Thymus (tissue), 11 donors: Measurements from ENCODE around the gene IP6K2. TPM values are rescaled to one million over a fixed set of nuclear protein-coding genes. Genes with fewer than 3 reads are reported as not detected.

Experiments
- DNase-seq, 9 donors: peaks; one replicate each; pipeline ENCODE4 v3.0.0-alpha.2; 2013; ENCODE audit warnings: low spot score in 9 of 9, low read depth in 6 of 9, missing footprints in 1 of 9
- H3K27ac ChIP-seq, 2 donors: one replicate each; pipeline ENCODE4 v1.5.1; 2013; ENCODE audit warnings: control low read depth in 1 of 2, low read depth in 1 of 2, low read length in 1 of 2, mild to moderate bottlenecking in 1 of 2, moderate library complexity in 1 of 2
- H3K27me3 ChIP-seq, 2 donors: one replicate each; pipeline ENCODE4 v1.5.1; 2013; ENCODE audit warnings: low read length in 1 of 2; ENCODE audit not compliant: control insufficient read depth in 2 of 2, insufficient read depth in 1 of 2
- H3K36me3 ChIP-seq, 2 donors: one replicate each; pipeline ENCODE4 v1.5.1; 2013; ENCODE audit warnings: low read length in 1 of 2, mild to moderate bottlenecking in 1 of 2, moderate library complexity in 1 of 2; ENCODE audit not compliant: control insufficient read depth in 2 of 2, insufficient read depth in 2 of 2
- H3K4me1 ChIP-seq, 2 donors: one replicate each; pipeline ENCODE4 v1.5.1; 2013; ENCODE audit warnings: low read length in 2 of 2; ENCODE audit not compliant: control insufficient read depth in 2 of 2, insufficient read depth in 2 of 2
- H3K4me3 ChIP-seq, 2 donors: one replicate each; pipeline ENCODE4 v1.5.1; 2013; ENCODE audit warnings: low read length in 2 of 2, control low read depth in 1 of 2, mild to moderate bottlenecking in 1 of 2
- H3K9me3 ChIP-seq, 2 donors: one replicate each; pipeline ENCODE4 v1.5.1; 2013; ENCODE audit warnings: low read length in 1 of 2, mild to moderate bottlenecking in 1 of 2; ENCODE audit not compliant: control insufficient read depth in 2 of 2, insufficient read depth in 1 of 2
- WGBS: extraction: QIAGEN DNeasy Blood & Tissue Kit; methylation state at CpG from one replicate; pipeline ENCODE4 v1.1.7; 2013; 5-methylcytosine and 5-hydroxymethylcytosine counted together
- polyA plus RNA-seq: library from polyadenylated mRNA; stranded (reverse); fragments of 200-250 nt; gene quantifications from one replicate; pipeline ENCODE4 v1.2.3, GENCODE V29; 2013
- total RNA-seq: library from RNA; stranded (reverse); fragments of 120-200 nt; gene quantifications from one replicate; pipeline ENCODE4 v1.2.4, GENCODE V29; 2013
- donor health status: healthy.

Gene IP6K2
- total and polyA plus RNA-seq, 2 donors: 98.4 to 134 TPM

GRCh38 chr3:48664929-48665328, 52.1 kb downstream of the IP6K2 start:
- no peak overlapping the region for H3K4me3 ChIP-seq
- H3K4me1 ChIP-seq: peaks cover 14 to 30% of the 10 kb centered on the region in 2 donors
- H3K27ac ChIP-seq: no peak overlapping the region
- H3K36me3 ChIP-seq: no peaks in the 10 kb centered on the region
- H3K9me3 ChIP-seq: peaks cover 7 to 19% of the 10 kb centered on the region in 2 donors
- H3K27me3 ChIP-seq: peaks cover 30 to 48% of the 10 kb centered on the region in 2 donors
- no peak for DNase-seq
- WGBS: 99% methylated on average over 4 of the region's 4 CpGs

DNA sequence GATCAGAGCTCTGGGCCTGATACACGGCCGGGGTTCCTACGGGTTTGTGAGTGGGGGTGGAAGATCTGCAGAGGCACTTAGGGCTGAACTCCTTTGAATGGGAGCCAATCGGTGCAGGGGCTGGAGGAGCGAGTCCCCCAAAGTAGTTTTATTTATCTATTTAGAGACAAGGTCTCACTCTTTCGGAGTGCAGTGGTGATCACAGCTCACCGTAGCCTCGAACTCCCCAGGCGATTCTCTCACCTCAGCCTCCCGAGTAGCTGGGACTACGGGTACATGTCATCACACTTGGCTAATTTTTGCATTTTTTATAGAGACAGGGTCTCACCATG, 52.7 kb downstream of the IP6K2 start:
- no peaks in the 10 kb centered on the region for H3K36me3 ChIP-seq
- peaks cover 30 to 54% of the 10 kb centered on the region in 2 donors for H3K27me3 ChIP-seq
- no peak overlapping the region for H3K27ac ChIP-seq
- WGBS: 70% methylated on average over 11 of the region's 11 CpGs
- no peak for DNase-seq
- peaks cover 7 to 19% of the 10 kb centered on the region in 2 donors for H3K9me3 ChIP-seq
- peaks cover 14 to 30% of the 10 kb centered on the region in 2 donors for H3K4me1 ChIP-seq
- H3K4me3 ChIP-seq: no peak overlapping the region

- Histone ChIP-seq H3K36me3 (no peaks in the 10 kb centered on the region), H3K27ac (peak overlapping the region in 1 of 2 donors; percentile 24), H3K9me3 (peaks cover 7 to 19% of the 10 kb centered on the region in 2 donors), H3K4me1 (peaks cover 14 to 30% of the 10 kb centered on the region in 2 donors), H3K27me3 (peaks cover 32 to 60% of the 10 kb centered on the region in 2 donors), H3K4me3 (peak overlapping the region; percentile 36 to 41)
- peak in 8 of 9 donors; percentile 55 to 89 (median 73) for DNase-seq
- WGBS: 3% methylated on average over 66 of the region's 66 CpGs
These were observed 53.3 kb downstream of the IP6K2 start for GRCh38 chr3:48663489-48664312.

- peaks cover 32 to 68% of the 10 kb centered on the region in 2 donors for H3K27me3 ChIP-seq
- WGBS: 3% methylated on average over 52 of the region's 52 CpGs
- peak within 1 kb of the TSS; percentile 18 to 24 for H3K27ac ChIP-seq
- peaks cover 7 to 19% of the 10 kb centered on the region in 2 donors for H3K9me3 ChIP-seq
- no peaks in the 10 kb centered on the region for H3K36me3 ChIP-seq
- H3K4me3 ChIP-seq: peak within 1 kb of the TSS; percentile 36 to 41
- peak in 3 of 9 donors; percentile 7 to 54 (median 23) for DNase-seq
- H3K4me1 ChIP-seq: peaks cover 14 to 30% of the 10 kb centered on the region in 2 donors
These were observed 54.1 kb downstream of the IP6K2 start, which contains the start of gene CELSR3 for GRCh38 chr3:48662753-48663488. CELSR3 (minus strand) TSS chr3:48662886; CDS start chr3:48662634, 252 bp downstream.

DNA sequence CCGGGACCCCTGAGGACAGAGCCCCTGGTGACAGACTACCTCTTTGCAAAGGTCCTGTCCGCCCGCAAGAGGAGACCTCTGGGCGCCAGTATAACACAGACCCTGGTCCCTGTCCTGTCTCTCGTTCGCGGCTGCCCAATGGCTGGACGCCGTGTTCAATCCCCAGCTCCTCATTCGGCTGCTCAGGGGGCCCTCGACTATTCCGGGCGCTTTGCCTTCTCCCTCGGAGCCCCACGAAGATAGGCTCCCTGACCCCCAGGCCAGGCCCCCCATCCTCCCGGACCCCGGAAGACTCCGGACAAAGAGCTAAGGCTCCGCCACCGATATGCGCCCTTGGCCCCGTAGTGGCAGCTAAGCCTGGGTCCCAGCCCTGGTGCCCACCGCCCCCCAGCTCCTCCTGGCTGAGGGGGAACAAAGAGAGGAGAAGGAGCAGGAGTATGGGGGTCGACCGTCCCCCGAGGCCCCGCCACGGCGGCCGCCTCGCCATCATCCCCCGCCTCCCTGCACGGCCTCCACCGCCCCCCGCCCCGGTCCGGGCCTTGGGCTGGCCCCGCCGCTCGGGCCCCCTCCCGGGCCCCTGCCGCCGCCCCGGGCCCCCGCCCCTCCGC, 54.8 kb downstream of the IP6K2 start:
- H3K36me3 ChIP-seq: no peaks in the 10 kb centered on the region
- H3K27ac ChIP-seq: no peak overlapping the region
- DNase-seq: no peak
- H3K4me3 ChIP-seq: peak overlapping the region in 1 of 2 donors; percentile 41
- H3K9me3 ChIP-seq: peaks cover 7 to 19% of the 10 kb centered on the region in 2 donors
- H3K27me3 ChIP-seq: peaks cover 32 to 75% of the 10 kb centered on the region in 2 donors
- peaks cover 14 to 30% of the 10 kb centered on the region in 2 donors for H3K4me1 ChIP-seq
- WGBS: 5% methylated on average over 46 of the region's 46 CpGs

GRCh38 chr3:48661501-48662144, 55.4 kb downstream of the IP6K2 start:
- WGBS: 2% methylated on average over 67 of the region's 67 CpGs
- H3K27me3 ChIP-seq: peaks cover 32 to 81% of the 10 kb centered on the region in 2 donors

DNA sequence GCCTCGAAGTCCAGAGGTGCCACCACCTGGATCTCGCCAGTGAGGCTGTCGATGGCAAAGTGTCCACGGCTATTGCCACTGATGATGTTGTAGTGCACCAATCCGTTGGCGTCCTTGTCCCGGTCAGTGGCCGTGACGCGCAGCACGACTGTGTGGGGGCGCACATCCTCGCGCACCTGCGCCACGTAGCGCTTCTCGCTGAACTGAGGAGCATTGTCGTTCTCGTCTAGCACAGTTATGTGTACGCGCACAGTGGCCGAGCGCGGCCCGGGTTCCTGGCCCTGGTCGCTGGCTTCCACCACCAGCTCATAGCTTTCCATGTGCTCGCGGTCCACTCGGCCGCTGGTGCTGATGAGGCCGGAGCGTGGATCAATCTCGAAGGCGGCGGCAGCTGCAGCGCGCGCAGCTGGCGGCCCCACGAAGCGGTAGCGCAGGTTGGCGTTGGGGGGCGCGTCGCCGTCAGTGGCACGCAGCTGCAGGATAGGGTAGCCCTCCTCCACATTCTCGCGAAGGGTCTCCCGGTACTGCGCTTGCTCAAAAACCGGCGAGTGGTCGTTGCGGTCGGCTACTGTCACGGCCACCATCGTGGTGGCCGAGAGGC, 56.1 kb downstream of the IP6K2 start:
- Histone ChIP-seq H3K4me3 (peak overlapping the region in 1 of 2 donors; percentile 26), H3K4me1 (peaks cover 14 to 40% of the 10 kb centered on the region in 2 donors), H3K9me3 (peaks cover 7 to 19% of the 10 kb centered on the region in 2 donors), H3K27me3 (peaks cover 32 to 86% of the 10 kb centered on the region in 2 donors), H3K36me3 (no peaks in the 10 kb centered on the region), H3K27ac (no peak overlapping the region)
- 68% methylated on average over 61 of the region's 61 CpGs for WGBS
- DNase-seq: no peak

More at GRCh38 chr3:48661501-48662144, 55.4 kb downstream of the IP6K2 start:
- DNase-seq: peak in 8 of 9 donors; percentile 42 to 80 (median 67)
- H3K4me1 ChIP-seq: peaks cover 14 to 36% of the 10 kb centered on the region in 2 donors
- H3K36me3 ChIP-seq: no peaks in the 10 kb centered on the region
- H3K27ac ChIP-seq: no peak overlapping the region
- H3K4me3 ChIP-seq: peak overlapping the region; percentile 26 to 31
- H3K9me3 ChIP-seq: peaks cover 7 to 19% of the 10 kb centered on the region in 2 donors

- Histone ChIP-seq H3K27me3 (peaks cover 13 to 67% of the 10 kb centered on the region in 2 donors), H3K4me3 (peak overlapping the region; percentile 46 to 74), H3K27ac (peak overlapping the region in 1 of 2 donors; percentile 26), H3K9me3 (peaks cover 1 to 8% of the 10 kb centered on the region in 2 donors), H3K36me3 (no peaks in the 10 kb centered on the region), H3K4me1 (peaks cover 15 to 27% of the 10 kb centered on the region in 2 donors)
- peak in 3 of 9 donors; percentile 23 to 26 (median 26) for DNase-seq
- 60% methylated on average over 45 of the region's 45 CpGs for WGBS
These were observed 60.2 kb downstream of the IP6K2 start for GRCh38 chr3:48656841-48657281.
